Measurements from ENCODE around the gene DIO1.

The DIO1 gene

GRCh38 chr1:53957194-53957818 lies 63.3 kb downstream of the DIO1 start:
- H2BK120ac ChIP-seq (ENCODE audit: low read depth, low read length) = no peak overlapping the region
- peak overlapping the region; percentile 87 for H3K27ac ChIP-seq (ENCODE audit: low read depth, low read length)

GRCh38 chr1:53959664-53960250 lies 65.8 kb downstream of the DIO1 start:
- no peak overlapping the region for H2AK5ac ChIP-seq (ENCODE audit: low read length)
- H4K5ac ChIP-seq (ENCODE audit: low read length) = no peak overlapping the region
- peaks cover 13% of the 10 kb centered on the region for H3K4me1 ChIP-seq (ENCODE audit: control insufficient read depth, low read depth, low read length)
- H3K79me1 ChIP-seq (ENCODE audit: low read length) = no peaks in the 10 kb centered on the region
- no peak overlapping the region for H3K4me2 ChIP-seq (ENCODE audit: low read length)
- H3K56ac ChIP-seq (ENCODE audit: low read length) = no peak overlapping the region
- H3K4me3 ChIP-seq (ENCODE audit: low read length) = no peak overlapping the region
- H3K27ac ChIP-seq (ENCODE audit: low read depth, low read length) = no peak overlapping the region
- no peak overlapping the region for H4K8ac ChIP-seq (ENCODE audit: low read depth, low read length)
- no peaks in the 10 kb centered on the region for H3K36me3 ChIP-seq (ENCODE audit: control insufficient read depth, insufficient read depth, low read length)
- H2BK120ac ChIP-seq (ENCODE audit: low read depth, low read length) = no peak overlapping the region
- H3K27me3 ChIP-seq (ENCODE audit: insufficient read depth, low read length, poor library complexity) = no peaks in the 10 kb centered on the region
- H3K23ac ChIP-seq (ENCODE audit: low read length) = no peak overlapping the region
- no peaks in the 10 kb centered on the region for H3K79me2 ChIP-seq (ENCODE audit: control insufficient read depth, insufficient read depth, low read length)
- no peak overlapping the region for H3K4ac ChIP-seq (ENCODE audit: low read depth, low read length)
- H2BK5ac ChIP-seq (ENCODE audit: low read length) = no peak overlapping the region
- H3K18ac ChIP-seq (ENCODE audit: low read length) = no peak overlapping the region
- DNase-seq = peak; percentile 63
- H3K9ac ChIP-seq (ENCODE audit: low read length) = no peak overlapping the region
- H2BK15ac ChIP-seq (replicated peaks; ENCODE audit: low read depth) = no peak overlapping the region

More at GRCh38 chr1:53957194-53957818, 63.3 kb downstream of the DIO1 start:
- Histone ChIP-seq H3K4me1 (ENCODE audit: control insufficient read depth, low read depth, low read length) (peaks cover 13% of the 10 kb centered on the region), H4K8ac (ENCODE audit: low read depth, low read length) (no peak overlapping the region), H3K18ac (ENCODE audit: low read length) (peak overlapping the region; percentile 82), H3K4me3 (ENCODE audit: low read length) (no peak overlapping the region), H3K27me3 (ENCODE audit: insufficient read depth, low read length, poor library complexity) (no peaks in the 10 kb centered on the region), H3K9ac (ENCODE audit: low read length) (peak overlapping the region; percentile 26), H4K5ac (ENCODE audit: low read length) (no peak overlapping the region), H3K36me3 (ENCODE audit: control insufficient read depth, insufficient read depth, low read length) (no peaks in the 10 kb centered on the region), H3K79me1 (ENCODE audit: low read length) (no peaks in the 10 kb centered on the region), H2BK15ac (replicated peaks; ENCODE audit: low read depth) (no peak overlapping the region), H3K56ac (ENCODE audit: low read length) (peak overlapping the region; percentile 38), H3K23ac (ENCODE audit: low read length) (no peak overlapping the region), H3K4ac (ENCODE audit: low read depth, low read length) (peak overlapping the region; percentile 79), H2AK5ac (ENCODE audit: low read length) (no peak overlapping the region), H3K4me2 (ENCODE audit: low read length) (no peak overlapping the region), H2BK5ac (ENCODE audit: low read length) (no peak overlapping the region), H3K79me2 (ENCODE audit: control insufficient read depth, insufficient read depth, low read length) (no peaks in the 10 kb centered on the region)
- no CpG with 5 or more reads among the region's 3 CpGs for WGBS (ENCODE audit: extremely low coverage, insufficient coverage, low lambda C conversion rate)
- DNase-seq = peak; percentile 99
